ENCODE data around the gene DSC2. TPM values are rescaled to one million over a fixed set of nuclear protein-coding genes. Genes with fewer than 3 reads are reported as not detected.

The DSC2 gene
- total RNA-seq, 2 donors from 2014 or later = not detected

- Mint-ChIP-seq H3K9me3 (peaks cover 7 to 19% of the 10 kb centered on the region in 2 donors), H3K27ac (no peak overlapping the region), H3K36me3 (peaks cover 6 to 20% of the 10 kb centered on the region in 2 donors)
- DNase-seq (ENCODE audit: low spot score in 2 of 2) (no peak), ATAC-seq (peak in 1 of 2 donors; percentile 26)
These were observed 817 bp downstream of the DSC2 start for GRCh38 chr18:31101183-31102024.

DNA sequence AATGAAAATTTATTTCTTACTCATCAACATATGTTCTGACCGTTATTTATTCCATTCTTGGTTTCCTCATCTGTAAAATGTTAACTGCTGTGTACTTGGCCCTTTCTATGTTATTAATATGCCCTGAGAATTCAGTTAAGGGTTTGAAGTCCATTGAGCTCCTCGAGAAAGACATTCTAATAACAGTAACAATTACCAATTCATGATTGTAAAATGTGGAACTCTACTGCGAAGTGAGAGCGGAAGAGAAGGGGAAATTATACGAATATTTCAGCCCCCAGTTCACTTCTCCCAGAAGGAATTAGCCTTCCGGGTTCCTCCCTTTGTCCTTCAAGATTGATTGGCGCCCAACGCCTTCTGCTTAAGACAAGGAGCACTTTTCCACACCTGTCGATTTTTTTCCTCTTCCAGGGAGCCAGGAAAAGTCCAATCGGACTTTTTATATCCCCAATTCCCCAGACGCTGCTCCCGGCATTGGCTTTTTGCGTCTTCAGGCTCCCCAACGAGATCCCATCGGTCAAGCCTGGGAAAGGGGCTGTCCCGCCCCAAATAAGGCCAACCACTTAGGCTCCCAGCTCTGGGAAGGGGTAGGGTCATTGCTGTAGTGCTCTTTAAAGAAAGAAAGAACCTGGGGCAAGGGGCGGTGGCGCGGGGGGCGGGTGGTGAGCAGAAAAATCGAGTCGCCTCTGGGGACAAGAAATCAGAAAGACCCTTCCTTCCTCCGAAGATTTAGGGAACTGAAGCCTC, 1.6 kb downstream of the DSC2 start:
- Mint-ChIP-seq H3K9me3 (peaks cover 7 to 21% of the 10 kb centered on the region in 2 donors), H3K27ac (no peak overlapping the region), H3K36me3 (peaks cover 6 to 20% of the 10 kb centered on the region in 2 donors)
- DNase-seq (ENCODE audit: low spot score in 2 of 2) (no peak), ATAC-seq (no peak)

DNA sequence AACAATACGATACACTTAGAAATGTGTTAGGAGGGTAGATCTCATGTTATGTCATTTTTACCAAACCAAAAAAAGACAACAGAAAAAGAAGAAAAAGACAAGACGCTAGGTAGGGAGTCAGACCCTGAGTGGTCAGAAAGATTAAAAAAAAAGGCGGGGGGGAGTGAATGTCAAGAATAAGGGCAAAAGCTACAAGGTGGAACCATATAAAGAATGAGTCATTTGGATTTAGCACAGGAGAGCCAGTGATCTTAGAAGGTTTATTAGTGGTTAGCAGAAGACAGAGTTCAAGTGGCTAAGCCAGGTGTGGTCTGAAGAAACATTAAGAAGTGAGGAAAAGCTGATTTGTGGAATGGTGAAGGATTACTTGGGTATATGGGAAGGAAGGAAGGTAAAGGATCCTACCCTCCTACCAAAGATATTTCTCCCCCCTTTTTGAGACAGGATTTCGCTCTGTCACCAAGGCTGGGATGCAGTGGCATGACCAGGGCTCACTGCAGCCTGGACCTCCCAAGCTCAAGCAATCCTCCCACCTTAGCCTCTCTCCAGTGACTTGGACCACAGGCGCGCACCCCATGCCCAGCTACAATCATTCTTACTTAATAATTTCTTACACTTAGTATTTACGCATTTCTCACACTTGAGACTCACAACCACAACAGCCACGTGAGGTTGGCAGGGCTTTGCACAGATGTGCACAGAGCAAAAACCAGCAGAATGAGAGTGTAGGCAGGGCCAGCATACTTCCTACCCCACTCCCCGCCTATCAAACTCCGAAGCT, 2.6 kb downstream of the DSC2 start:
- no peak overlapping the region for H3K27ac Mint-ChIP-seq
- ATAC-seq (no peak), DNase-seq (ENCODE audit: low spot score in 2 of 2) (no peak)
- peaks cover 13 to 29% of the 10 kb centered on the region in 2 donors for H3K9me3 Mint-ChIP-seq
- H3K36me3 Mint-ChIP-seq = peaks cover 6 to 24% of the 10 kb centered on the region in 2 donors

DNA sequence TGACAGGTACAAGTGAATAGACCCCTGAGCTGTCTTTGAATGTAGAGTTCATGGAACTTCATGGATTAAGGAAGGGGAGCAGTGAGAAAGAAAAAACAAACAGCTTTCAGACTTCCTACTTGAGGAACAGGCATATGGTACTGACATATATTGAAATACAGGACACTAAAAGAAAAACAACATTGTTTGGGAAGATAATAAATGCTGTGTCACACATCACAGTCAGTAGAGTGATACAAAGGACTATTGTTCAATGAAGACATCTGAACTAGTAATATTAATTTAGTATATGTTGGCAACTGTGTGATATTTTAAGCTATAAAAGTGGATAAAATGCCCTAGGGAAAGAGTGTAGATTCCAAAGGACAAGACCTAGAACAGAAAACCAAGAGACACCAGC, 3.3 kb downstream of the DSC2 start:
- ATAC-seq = no peak
- Mint-ChIP-seq H3K9me3 (peaks cover 13 to 29% of the 10 kb centered on the region in 2 donors), H3K27ac (no peak overlapping the region), H3K36me3 (peaks cover 6 to 25% of the 10 kb centered on the region in 2 donors)
- DNase-seq (ENCODE audit: low spot score in 2 of 2) = no peak

- Mint-ChIP-seq H3K36me3 (peaks cover 6 to 20% of the 10 kb centered on the region in 2 donors), H3K27ac (no peak overlapping the region), H3K9me3 (peaks cover 10 to 24% of the 10 kb centered on the region in 2 donors)
- DNase-seq (ENCODE audit: low spot score in 2 of 2) = no peak
- no peak for ATAC-seq
These were observed 4.6 kb downstream of the DSC2 start for GRCh38 chr18:31097666-31098065.

DNA sequence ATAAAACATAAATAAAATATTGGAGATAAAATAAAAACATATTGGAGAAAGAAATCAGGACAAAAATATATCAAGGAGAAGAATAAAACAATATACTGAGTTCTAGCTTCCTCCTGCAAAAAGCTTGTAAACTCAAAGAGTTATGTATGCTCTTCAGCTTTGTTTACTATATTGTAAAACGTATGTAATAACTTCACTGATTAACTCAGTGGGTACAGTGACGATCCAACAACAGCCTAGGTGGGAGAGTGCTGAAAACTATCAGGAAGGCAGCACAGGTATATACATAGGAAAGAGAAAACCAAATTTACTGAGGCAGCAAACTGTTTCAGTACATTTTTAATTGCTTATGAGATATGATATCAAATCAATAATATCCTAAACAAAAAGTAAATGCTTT, 8.3 kb downstream of the DSC2 start:
- Mint-ChIP-seq H3K36me3 (peaks cover 0 to 5% of the 10 kb centered on the region in 2 donors), H3K27ac (no peak overlapping the region), H3K9me3 (peaks cover 11 to 20% of the 10 kb centered on the region in 2 donors)
- DNase-seq (ENCODE audit: low spot score in 2 of 2) = no peak
- ATAC-seq = no peak

GRCh38 chr18:31093294-31093693, 8.9 kb downstream of the DSC2 start:
- Mint-ChIP-seq H3K36me3 (peaks cover 0 to 5% of the 10 kb centered on the region in 2 donors), H3K27ac (no peak overlapping the region), H3K9me3 (peaks cover 11 to 17% of the 10 kb centered on the region in 2 donors)
- no peak for ATAC-seq
- DNase-seq (ENCODE audit: low spot score in 2 of 2) = no peak

DNA sequence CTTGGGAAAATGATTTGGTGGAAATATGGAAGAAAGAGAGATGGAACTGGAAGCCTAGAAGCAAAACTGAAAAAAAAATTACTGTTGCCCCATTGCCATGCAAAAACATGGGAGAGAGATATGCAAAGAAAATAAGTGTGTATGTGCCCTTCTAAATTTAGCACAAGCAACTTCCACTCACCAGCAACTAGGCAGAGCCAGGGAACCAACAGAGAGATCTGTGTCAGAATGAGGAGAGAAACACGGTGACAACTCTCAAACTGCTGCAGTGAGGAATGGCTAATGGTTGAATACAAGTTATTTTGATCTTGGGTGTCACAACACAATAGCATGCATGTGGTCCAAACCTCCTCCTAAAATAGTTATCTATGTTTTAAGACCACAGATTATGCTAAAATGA, 10.9 kb downstream of the DSC2 start:
- Mint-ChIP-seq H3K27ac (no peak overlapping the region), H3K9me3 (peaks cover 11 to 17% of the 10 kb centered on the region in 2 donors), H3K36me3 (peaks cover 0 to 5% of the 10 kb centered on the region in 2 donors)
- ATAC-seq (no peak), DNase-seq (ENCODE audit: low spot score in 2 of 2) (no peak)

DNA sequence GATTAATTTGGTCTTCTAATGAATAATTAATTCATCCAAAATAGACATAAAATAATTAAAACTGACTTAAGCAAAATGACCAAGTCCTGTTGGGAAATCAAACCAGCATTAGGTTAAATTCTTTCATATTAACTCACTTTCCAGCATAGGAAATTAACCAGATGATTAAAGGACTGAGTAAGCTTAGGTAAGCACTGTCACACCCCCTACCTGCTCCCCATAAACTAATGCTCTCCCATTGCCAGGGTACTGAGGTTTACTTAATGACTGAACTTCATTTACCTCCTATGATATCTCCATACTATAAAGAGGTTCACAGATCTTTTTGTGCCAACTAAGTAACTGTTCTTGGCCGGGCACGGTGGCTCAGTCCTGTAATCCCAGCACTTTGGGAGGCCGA, 13.7 kb downstream of the DSC2 start:
- no peak for ATAC-seq
- Mint-ChIP-seq H3K27ac (no peak overlapping the region), H3K36me3 (no peaks in the 10 kb centered on the region), H3K9me3 (peaks cover 4 to 7% of the 10 kb centered on the region in 2 donors)
- DNase-seq (ENCODE audit: low spot score in 2 of 2) = no peak

DNA sequence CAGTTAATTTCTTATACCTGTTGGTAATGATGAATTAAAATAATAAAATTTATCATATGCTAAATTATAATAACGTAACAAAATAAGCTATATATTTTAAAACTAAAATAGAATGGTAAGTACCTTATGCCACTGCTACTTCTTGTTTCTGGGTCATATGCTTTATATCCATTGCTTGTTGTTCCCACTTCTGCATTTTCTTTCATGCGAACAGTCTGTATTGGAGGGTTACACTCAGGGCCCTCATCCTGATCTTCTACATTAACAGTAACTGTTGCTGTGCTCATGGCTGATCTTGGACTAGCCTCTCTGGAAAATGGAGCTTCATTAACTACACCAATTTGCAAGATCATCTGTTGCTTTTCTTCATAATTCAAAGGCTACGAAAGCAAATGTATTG, 22.2 kb downstream of the DSC2 start:
- Mint-ChIP-seq H3K9me3 (peaks cover 3 to 9% of the 10 kb centered on the region in 2 donors), H3K36me3 (no peaks in the 10 kb centered on the region), H3K27ac (no peak overlapping the region)
- DNase-seq (ENCODE audit: low spot score in 2 of 2) = no peak
- ATAC-seq = no peak

GRCh38 chr18:31077878-31078277, 24.3 kb downstream of the DSC2 start:
- no peaks in the 10 kb centered on the region for H3K36me3 Mint-ChIP-seq
- H3K9me3 Mint-ChIP-seq = peaks cover 18% of the 10 kb centered on the region in 2 donors
- DNase-seq (ENCODE audit: low spot score in 2 of 2) (no peak), ATAC-seq (no peak)
- no peak overlapping the region for H3K27ac Mint-ChIP-seq

- ATAC-seq = no peak
- H3K36me3 Mint-ChIP-seq = no peaks in the 10 kb centered on the region
- DNase-seq (ENCODE audit: low spot score in 2 of 2) = no peak
- no peak overlapping the region for H3K27ac Mint-ChIP-seq
- H3K9me3 Mint-ChIP-seq = peaks cover 18 to 26% of the 10 kb centered on the region in 2 donors
These were observed 30.0 kb downstream of the DSC2 start for GRCh38 chr18:31072175-31072574.

- DNase-seq (ENCODE audit: low spot score in 2 of 2) (no peak), ATAC-seq (no peak)
- H3K9me3 Mint-ChIP-seq = peaks cover 11 to 25% of the 10 kb centered on the region in 2 donors
- no peak overlapping the region for H3K27ac Mint-ChIP-seq
- H3K36me3 Mint-ChIP-seq = no peaks in the 10 kb centered on the region
These were observed 32.0 kb downstream of the DSC2 start for GRCh38 chr18:31070206-31070605.

DNA sequence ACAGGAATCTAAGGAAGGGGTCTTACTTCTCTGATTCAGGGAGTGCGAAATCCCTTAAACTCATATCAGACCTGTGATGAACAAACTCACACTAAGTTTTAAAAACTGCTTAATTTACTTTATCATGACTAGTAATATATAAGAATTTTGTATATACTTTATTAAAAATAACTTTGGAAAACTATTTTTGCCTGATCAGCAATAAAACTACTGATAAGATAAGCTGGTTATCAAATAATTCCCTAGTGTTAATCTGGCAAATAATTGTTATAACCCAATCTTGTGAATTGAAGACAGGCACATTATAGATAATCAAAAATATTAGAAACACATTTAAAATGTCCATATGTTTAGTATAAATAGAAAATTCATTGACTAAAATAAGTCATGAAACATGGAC, 36.0 kb downstream of the DSC2 start:
- H3K9me3 Mint-ChIP-seq = peaks cover 4 to 13% of the 10 kb centered on the region in 2 donors
- no peak for DNase-seq (ENCODE audit: low spot score in 2 of 2)
- no peaks in the 10 kb centered on the region for H3K36me3 Mint-ChIP-seq
- no peak overlapping the region for H3K27ac Mint-ChIP-seq
- no peak for ATAC-seq

DNA sequence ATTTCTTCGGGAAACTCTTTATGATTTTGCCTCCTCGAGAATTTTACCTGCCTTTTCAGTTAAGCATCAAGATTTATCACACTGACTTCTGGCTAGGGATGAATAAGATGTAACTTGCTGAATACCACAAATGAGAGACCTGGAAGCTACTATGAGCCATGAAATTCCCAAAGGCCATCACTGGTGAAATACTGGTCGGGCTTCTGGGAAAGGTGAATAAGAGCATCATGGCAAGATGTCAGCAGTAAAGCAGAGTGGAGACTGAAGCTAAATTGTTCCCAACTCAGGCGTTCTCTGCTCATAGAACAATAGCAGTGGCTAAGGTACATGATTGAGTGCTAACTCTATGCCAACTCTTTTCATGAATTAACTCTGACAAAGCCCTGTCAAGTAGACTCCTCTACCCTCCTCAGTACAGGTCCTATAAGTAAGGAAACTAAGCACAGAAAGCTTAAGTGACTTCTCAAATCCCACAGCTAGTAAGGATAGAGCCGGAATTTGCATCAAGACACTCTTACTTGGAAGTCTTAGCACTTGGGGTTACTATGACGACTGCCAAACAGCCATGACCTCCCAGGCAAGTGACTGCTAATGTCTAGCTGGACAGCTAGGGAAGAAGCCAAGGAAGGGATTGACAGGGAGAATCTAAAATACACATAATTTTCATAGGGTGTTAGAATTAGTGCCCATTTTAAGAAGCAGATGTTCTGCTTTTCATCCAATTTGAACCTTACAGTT, 37.0 kb downstream of the DSC2 start:
- H3K36me3 Mint-ChIP-seq = no peaks in the 10 kb centered on the region
- no peak overlapping the region for H3K27ac Mint-ChIP-seq
- H3K9me3 Mint-ChIP-seq = peaks cover 4 to 13% of the 10 kb centered on the region in 2 donors
- no peak for ATAC-seq
- DNase-seq (ENCODE audit: low spot score in 2 of 2) = no peak

- Mint-ChIP-seq H3K9me3 (peaks cover 4 to 5% of the 10 kb centered on the region in 2 donors), H3K27ac (no peak overlapping the region), H3K36me3 (no peaks in the 10 kb centered on the region)
- ATAC-seq = peak; percentile 57 to 91
- no peak for DNase-seq (ENCODE audit: low spot score in 2 of 2)
These were observed 38.1 kb downstream of the DSC2 start for GRCh38 chr18:31064130-31064529.
